Astrocyte (in vitro differentiated cells and primary cell): ENCODE measurements around the gene FAM50B. TPM values are rescaled to one million over a fixed set of nuclear protein-coding genes. Genes with fewer than 3 reads are reported as not detected.

Experiments
- DNase-seq: peaks from one replicate; pipeline ENCODE4 v3.0.0-alpha.2; 2010; ENCODE audit warnings: low read depth
- FAIRE-seq: peaks from 2 replicates; lab custom pipeline; 2011; peaks lifted over from hg19 to GRCh38; lab: Jason Lieb, UNC
- H2AFZ ChIP-seq: 2 replicates; pipeline ENCODE4 v1.6.0; 2012; ENCODE audit warnings: low read depth, low read length, inconsistent platforms
- H3K27ac ChIP-seq: 2 replicates; pipeline ENCODE4 v1.5.1; 2011; ENCODE audit warnings: low read depth, low read length, inconsistent platforms
- H3K27me3 ChIP-seq: 2 replicates; pipeline ENCODE4 v1.6.0; 2011; ENCODE audit warnings: low read length, inconsistent platforms; ENCODE audit not compliant: insufficient read depth
- H3K36me3 ChIP-seq: 2 replicates; pipeline ENCODE4 v1.5.1; 2011; ENCODE audit warnings: low read length, inconsistent platforms; ENCODE audit not compliant: insufficient read depth
- H3K4me1 ChIP-seq: 2 replicates; pipeline ENCODE4 v1.5.1; 2011; ENCODE audit warnings: low read length, inconsistent platforms; ENCODE audit not compliant: insufficient read depth
- H3K4me2 ChIP-seq: 2 replicates; pipeline ENCODE4 v1.6.0; 2012; ENCODE audit warnings: low read length, inconsistent platforms
- H3K4me3 ChIP-seq: 2 replicates; pipeline ENCODE4 v1.5.1; 2011; ENCODE audit warnings: low read depth, mild to moderate bottlenecking, low read length, inconsistent platforms; ENCODE audit not compliant: insufficient read depth
- H3K79me2 ChIP-seq: 2 replicates; pipeline ENCODE4 v1.6.0; 2012; ENCODE audit warnings: mild to moderate bottlenecking, low read length, inconsistent platforms; ENCODE audit not compliant: insufficient read depth
- H3K9ac ChIP-seq: 2 replicates; pipeline ENCODE4 v1.6.0; 2012; ENCODE audit warnings: mild to moderate bottlenecking, low read length, inconsistent platforms
- H3K9me3 ChIP-seq: 2 replicates; pipeline ENCODE4 v1.5.1; 2012; ENCODE audit warnings: low read depth, mild to moderate bottlenecking, low read length, inconsistent platforms; ENCODE audit not compliant: insufficient read depth
- H4K20me1 ChIP-seq: 2 replicates; pipeline ENCODE4 v1.6.0; 2012; ENCODE audit warnings: low read length, inconsistent platforms; ENCODE audit not compliant: insufficient read depth
- H3K27ac Mint-ChIP-seq: one replicate; pipeline ENCODE4 v1.8.0; 2021; ENCODE audit warnings: mild to moderate bottlenecking, mixed read lengths; ENCODE audit not compliant: unreplicated experiment
- H3K27me3 Mint-ChIP-seq: one replicate; pipeline ENCODE4 v1.8.0; 2021; ENCODE audit warnings: low read depth, mixed read lengths; ENCODE audit not compliant: unreplicated experiment
- H3K36me3 Mint-ChIP-seq: one replicate; pipeline ENCODE4 v1.8.0; 2021; ENCODE audit warnings: low read depth, mixed read lengths; ENCODE audit not compliant: unreplicated experiment
- H3K4me1 Mint-ChIP-seq: one replicate; pipeline ENCODE4 v1.8.0; 2021; ENCODE audit warnings: low read depth, mixed read lengths; ENCODE audit not compliant: unreplicated experiment
- H3K4me3 Mint-ChIP-seq: one replicate; pipeline ENCODE4 v1.8.0; 2021; ENCODE audit warnings: mild to moderate bottlenecking, moderate library complexity, mixed read lengths; ENCODE audit not compliant: unreplicated experiment
- H3K9me3 Mint-ChIP-seq: one replicate; pipeline ENCODE4 v1.8.0; 2021; ENCODE audit warnings: mild to moderate bottlenecking, mixed read lengths; ENCODE audit not compliant: unreplicated experiment
- EZH2 ChIP-seq: IDR thresholded peaks from 2 replicates; pipeline ENCODE4 v1.6.1; 2012; ENCODE audit warnings: mild to moderate bottlenecking, low read length, inconsistent platforms; ENCODE audit not compliant: insufficient read depth
- total RNA-seq: library from RNA; stranded (reverse); gene quantifications from 2 replicates; pipeline ENCODE4 v1.2.1, GENCODE V29; 2021
- TF ChIP-seq, protein P1 (sequence below): IDR thresholded peaks from 2 replicates; pipeline ENCODE4 v1.5.1; 2011; ENCODE audit warnings: low read depth, mild to moderate bottlenecking, inconsistent platforms, low read length, moderate library complexity; ENCODE audit not compliant: insufficient read depth

Gene FAM50B
- total RNA-seq, 1 donor from 2014 or later = 4.6 TPM

DNA sequence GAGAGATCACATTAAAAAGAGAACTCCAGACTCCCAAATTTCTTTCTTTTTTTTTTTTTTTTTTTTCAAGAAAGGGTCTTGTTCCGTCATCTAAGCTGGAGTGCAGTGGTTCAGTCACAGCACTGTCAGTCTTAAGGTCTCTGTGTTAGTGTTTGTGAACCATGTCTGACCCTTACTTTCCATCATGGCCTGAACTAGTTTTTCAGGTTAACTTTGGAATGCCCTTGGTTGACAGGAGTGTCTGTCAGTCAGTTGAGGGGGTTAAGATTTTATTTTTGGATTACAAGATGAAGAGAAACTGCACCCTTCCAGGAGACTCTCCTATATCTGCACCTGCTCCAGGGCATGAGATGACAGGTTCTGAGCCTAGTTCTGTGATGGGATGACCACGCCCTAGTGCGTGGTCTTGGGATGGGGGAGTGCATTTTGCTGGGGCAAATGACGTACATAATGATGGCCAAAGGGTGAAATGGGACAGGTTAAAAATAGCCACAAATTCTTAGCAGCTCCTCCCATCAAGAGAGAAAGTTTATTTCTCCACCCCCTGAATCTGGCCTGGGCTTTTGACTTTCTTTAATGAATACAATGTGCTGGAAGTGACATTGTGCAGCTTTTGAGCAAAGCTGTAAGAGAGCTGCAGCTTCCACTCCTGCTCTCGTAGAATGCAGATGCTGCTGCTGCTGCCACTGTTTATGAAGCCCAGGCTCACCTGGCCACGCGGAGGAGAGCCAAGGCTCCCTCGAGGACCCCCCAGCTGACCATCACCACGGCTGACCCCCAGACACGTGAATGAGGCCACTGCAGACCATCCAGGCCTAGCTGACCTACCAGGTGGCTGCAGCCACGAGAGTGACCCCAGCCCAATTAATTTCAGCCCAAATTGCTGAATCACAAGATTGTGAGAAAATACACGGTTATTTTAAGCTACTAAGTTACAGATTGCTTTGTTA is 29.7 kb upstream of the FAM50B start:
- H3K27me3 ChIP-seq = no peaks in the 10 kb centered on the region
- no peak overlapping the region for H2AFZ ChIP-seq
- no peaks in the 10 kb centered on the region for H3K36me3 ChIP-seq
- Mint-ChIP-seq H3K36me3 (no peaks in the 10 kb centered on the region), H3K27me3 (no peaks in the 10 kb centered on the region), H3K4me3 (peak overlapping the region; percentile 45), H3K4me1 (peaks cover 15% of the 10 kb centered on the region), H3K9me3 (no peaks in the 10 kb centered on the region), H3K27ac (no peak overlapping the region)
- FAIRE-seq = no peak
- no peak overlapping the region for H3K4me3 ChIP-seq
- no peaks in the 10 kb centered on the region for H3K79me2 ChIP-seq
- no peak for TF ChIP-seq EZH2
- TF ChIP-seq, protein P1, sequence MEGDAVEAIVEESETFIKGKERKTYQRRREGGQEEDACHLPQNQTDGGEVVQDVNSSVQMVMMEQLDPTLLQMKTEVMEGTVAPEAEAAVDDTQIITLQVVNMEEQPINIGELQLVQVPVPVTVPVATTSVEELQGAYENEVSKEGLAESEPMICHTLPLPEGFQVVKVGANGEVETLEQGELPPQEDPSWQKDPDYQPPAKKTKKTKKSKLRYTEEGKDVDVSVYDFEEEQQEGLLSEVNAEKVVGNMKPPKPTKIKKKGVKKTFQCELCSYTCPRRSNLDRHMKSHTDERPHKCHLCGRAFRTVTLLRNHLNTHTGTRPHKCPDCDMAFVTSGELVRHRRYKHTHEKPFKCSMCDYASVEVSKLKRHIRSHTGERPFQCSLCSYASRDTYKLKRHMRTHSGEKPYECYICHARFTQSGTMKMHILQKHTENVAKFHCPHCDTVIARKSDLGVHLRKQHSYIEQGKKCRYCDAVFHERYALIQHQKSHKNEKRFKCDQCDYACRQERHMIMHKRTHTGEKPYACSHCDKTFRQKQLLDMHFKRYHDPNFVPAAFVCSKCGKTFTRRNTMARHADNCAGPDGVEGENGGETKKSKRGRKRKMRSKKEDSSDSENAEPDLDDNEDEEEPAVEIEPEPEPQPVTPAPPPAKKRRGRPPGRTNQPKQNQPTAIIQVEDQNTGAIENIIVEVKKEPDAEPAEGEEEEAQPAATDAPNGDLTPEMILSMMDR = no peak
- no peak overlapping the region for H3K9ac ChIP-seq
- H4K20me1 ChIP-seq = no peaks in the 10 kb centered on the region
- H3K4me1 ChIP-seq = peaks cover 1% of the 10 kb centered on the region
- no peak overlapping the region for H3K27ac ChIP-seq
- no peak overlapping the region for H3K4me2 ChIP-seq
- H3K9me3 ChIP-seq = no peaks in the 10 kb centered on the region
- no peak for DNase-seq

DNA sequence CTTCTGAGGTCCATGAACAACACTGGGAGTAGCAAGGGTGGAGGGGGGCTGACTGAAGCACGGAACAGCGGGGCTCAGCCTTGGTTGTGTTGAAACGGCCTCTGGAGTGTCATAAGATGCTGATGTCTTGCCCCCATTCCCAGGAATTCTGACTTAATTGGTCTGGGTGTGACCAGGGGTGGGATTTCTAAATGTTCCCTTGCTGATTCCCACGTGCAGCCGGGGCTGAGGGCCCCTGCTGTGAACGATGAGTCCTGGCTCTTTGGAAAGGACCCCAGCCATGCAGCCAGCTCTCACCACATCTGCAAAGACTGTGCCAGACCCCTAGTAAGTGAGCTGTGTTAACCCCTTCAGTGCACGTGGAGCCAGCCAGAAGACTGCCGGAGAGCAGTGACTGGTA is 28.6 kb upstream of the FAM50B start:
- DNase-seq = no peak
- H3K9ac ChIP-seq = no peak overlapping the region
- H3K27ac Mint-ChIP-seq = no peak overlapping the region

More for the DNA sequence above, 28.6 kb upstream of the FAM50B start:
- FAIRE-seq = no peak
- Mint-ChIP-seq H3K4me3 (no peak overlapping the region), H3K27me3 (no peaks in the 10 kb centered on the region), H3K9me3 (no peaks in the 10 kb centered on the region), H3K4me1 (peaks cover 24% of the 10 kb centered on the region), H3K36me3 (no peaks in the 10 kb centered on the region)
- no peaks in the 10 kb centered on the region for H4K20me1 ChIP-seq
- no peaks in the 10 kb centered on the region for H3K79me2 ChIP-seq
- no peaks in the 10 kb centered on the region for H3K27me3 ChIP-seq
- no peak overlapping the region for H3K27ac ChIP-seq
- no peaks in the 10 kb centered on the region for H3K36me3 ChIP-seq
- H3K9me3 ChIP-seq = no peaks in the 10 kb centered on the region
- H3K4me1 ChIP-seq = peaks cover 12% of the 10 kb centered on the region
- no peak overlapping the region for H3K4me2 ChIP-seq
- no peak overlapping the region for H2AFZ ChIP-seq
- TF ChIP-seq, protein P1 = no peak
- no peak for TF ChIP-seq EZH2
- no peak overlapping the region for H3K4me3 ChIP-seq
